HepG2 (cell line): ENCODE measurements around the gene GCNT3. TPM values are rescaled to one million over a fixed set of nuclear protein-coding genes. Genes with fewer than 3 reads are reported as not detected.

Experiments used
- CBFB ChIP-seq: sonication (generic); formaldehyde crosslinking; IDR thresholded peaks from 2 replicates; pipeline ENCODE4 v1.4.0; 2020; ENCODE audit warnings: missing genetic modification reagents
- KAT8 ChIP-seq: IDR thresholded peaks from 2 replicates; pipeline ENCODE4 v1.6.1; 2016; ENCODE audit warnings: missing genetic modification reagents, missing compliant biosample characterization
- MED1 ChIP-seq: sonication (generic); formaldehyde crosslinking; IDR thresholded peaks from 2 replicates; pipeline ENCODE4 v1.4.0; 2020; ENCODE audit warnings: missing genetic modification reagents
- NRL ChIP-seq: sonication (generic); formaldehyde crosslinking; IDR thresholded peaks from 2 replicates; pipeline ENCODE4 v1.5.0; 2020; ENCODE audit warnings: missing genetic modification reagents, mild to moderate bottlenecking, moderate library complexity, borderline replicate concordance
- TMF1 ChIP-seq: sonication (generic); formaldehyde crosslinking; IDR thresholded peaks from 2 replicates; pipeline ENCODE4 v1.8.1; 2022; ENCODE audit warnings: low read depth, missing genetic modification reagents
- ZMYM2 ChIP-seq: sonication (generic); formaldehyde crosslinking; IDR thresholded peaks from 2 replicates; pipeline ENCODE4 v1.8.0; 2022; ENCODE audit warnings: mild to moderate bottlenecking, missing genetic modification reagents
- ZNF124 ChIP-seq: sonication (generic); formaldehyde crosslinking; IDR thresholded peaks from 2 replicates; pipeline ENCODE4 v1.4.0; 2020; ENCODE audit warnings: missing genetic modification reagents
- polyA plus RNA-seq, 8 experiments: library from polyadenylated mRNA; depleted of rRNA in 3 of 8; stranded (reverse) in 7 of 8; unstranded in 1 of 8; fragments of >200 nt; fragmentation: Illumina TruSeq in 4 of 8; extraction: Trizol in 4 of 8; gene quantifications; 2 replicates each; pipeline versions ENCODE4 v1.2.1 to v1.2.3, GENCODE V29; 2011 to 2016; ENCODE audit warnings: low read depth in 4 of 8, missing spikeins in 1 of 8, mixed read lengths in 1 of 8; ENCODE audit not compliant: insufficient read depth in 1 of 8
- total RNA-seq, 5 experiments: library from RNA; depleted of rRNA; stranded (reverse); fragments of >200 nt; fragmentation: Illumina TruSeq; extraction: Trizol; gene quantifications; 2 replicates each; pipeline ENCODE4 v1.2.3, GENCODE V29; 2016; ENCODE audit warnings: low read depth in 1 of 5
- TF ChIP-seq, protein P1 (sequence below): sonication (generic); formaldehyde crosslinking; IDR thresholded peaks from 2 replicates; pipeline ENCODE4 v1.4.0; 2020; ENCODE audit warnings: mild to moderate bottlenecking, low read depth, missing genetic modification reagents
- TF ChIP-seq, protein P2 (sequence below): sonication (generic); formaldehyde crosslinking; IDR thresholded peaks from one replicate; pipeline ENCODE4 v1.5.1; 2020; ENCODE audit warnings: mild to moderate bottlenecking, missing genetic modification reagents; ENCODE audit errors: not compliant biosample characterization
- TF ChIP-seq, protein P3 (sequence below): sonication (generic); formaldehyde crosslinking; conservative IDR thresholded peaks from 2 replicates; pipeline ENCODE4 v1.4.0; 2020; ENCODE audit warnings: missing genetic modification reagents
- TF ChIP-seq, protein P4 (sequence below): sonication (generic); formaldehyde crosslinking; IDR thresholded peaks from 2 replicates; pipeline ENCODE4 v1.4.0; 2020; ENCODE audit warnings: mild to moderate bottlenecking, missing genetic modification reagents
- TF ChIP-seq, protein P5 (sequence below): sonication (generic); formaldehyde crosslinking; IDR thresholded peaks from 2 replicates; pipeline ENCODE4 v1.4.0; 2020; ENCODE audit warnings: mild to moderate bottlenecking, missing genetic modification reagents

GCNT3 gene
- total and polyA plus RNA-seq, 2 of the 13 experiments (the other 11 are each of a cell fraction or from before 2014, with no cell fraction given), result 6.8 to 9.8 TPM

DNA sequence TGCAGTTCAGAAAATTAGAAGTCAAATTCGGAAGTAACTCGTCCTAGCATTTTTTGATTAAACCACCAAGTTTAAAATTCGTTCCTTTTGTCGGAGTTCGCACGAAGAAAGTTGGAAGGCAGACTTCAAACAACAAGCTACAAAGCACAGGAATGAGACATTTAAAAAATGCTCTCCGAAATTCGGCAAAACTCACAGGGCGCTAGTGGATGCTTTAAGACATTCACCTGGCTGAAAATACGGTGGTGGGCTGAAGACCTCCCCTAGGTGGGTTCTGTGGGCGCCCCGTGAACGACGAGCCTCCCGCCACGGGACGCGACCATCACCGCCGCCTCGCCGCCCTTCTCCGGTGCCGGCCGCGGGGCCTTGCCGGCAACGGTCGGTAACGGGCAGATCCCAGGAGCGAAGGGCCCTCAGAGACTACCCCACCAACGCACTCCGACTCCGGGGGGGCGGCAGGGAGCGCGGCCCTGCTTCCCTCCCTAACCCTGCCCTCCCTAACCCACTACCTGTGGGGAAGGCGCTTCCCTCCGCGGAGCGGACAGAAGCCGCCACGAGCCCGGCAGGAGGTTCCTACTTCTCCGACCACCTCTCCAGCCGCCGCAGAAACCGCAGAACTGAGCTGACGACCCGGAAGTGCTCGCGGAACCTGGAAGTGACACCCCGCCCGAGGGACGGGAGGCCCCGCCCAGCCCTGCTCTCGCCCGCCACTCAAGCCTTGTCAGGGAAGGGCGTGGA is 45.5 kb downstream of the GCNT3 start, which contains the start of gene GTF2A2 (continued):
- peak; percentile 93 for TF ChIP-seq CBFB (CRISPR knock-in tag)
- TF ChIP-seq MED1, result peak; percentile 45; the same call in 1 of the 2 replicates
- no peak for TF ChIP-seq ZNF124
- TF ChIP-seq NRL (CRISPR knock-in tag), result peak; percentile 85
- no peak for TF ChIP-seq TMF1
- TF ChIP-seq, protein P1, sequence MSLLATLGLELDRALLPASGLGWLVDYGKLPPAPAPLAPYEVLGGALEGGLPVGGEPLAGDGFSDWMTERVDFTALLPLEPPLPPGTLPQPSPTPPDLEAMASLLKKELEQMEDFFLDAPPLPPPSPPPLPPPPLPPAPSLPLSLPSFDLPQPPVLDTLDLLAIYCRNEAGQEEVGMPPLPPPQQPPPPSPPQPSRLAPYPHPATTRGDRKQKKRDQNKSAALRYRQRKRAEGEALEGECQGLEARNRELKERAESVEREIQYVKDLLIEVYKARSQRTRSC (CRISPR knock-in tag), result no peak
- peak; percentile 89 for TF ChIP-seq KAT8 (CRISPR knock-in tag)
- TF ChIP-seq, protein P2, sequence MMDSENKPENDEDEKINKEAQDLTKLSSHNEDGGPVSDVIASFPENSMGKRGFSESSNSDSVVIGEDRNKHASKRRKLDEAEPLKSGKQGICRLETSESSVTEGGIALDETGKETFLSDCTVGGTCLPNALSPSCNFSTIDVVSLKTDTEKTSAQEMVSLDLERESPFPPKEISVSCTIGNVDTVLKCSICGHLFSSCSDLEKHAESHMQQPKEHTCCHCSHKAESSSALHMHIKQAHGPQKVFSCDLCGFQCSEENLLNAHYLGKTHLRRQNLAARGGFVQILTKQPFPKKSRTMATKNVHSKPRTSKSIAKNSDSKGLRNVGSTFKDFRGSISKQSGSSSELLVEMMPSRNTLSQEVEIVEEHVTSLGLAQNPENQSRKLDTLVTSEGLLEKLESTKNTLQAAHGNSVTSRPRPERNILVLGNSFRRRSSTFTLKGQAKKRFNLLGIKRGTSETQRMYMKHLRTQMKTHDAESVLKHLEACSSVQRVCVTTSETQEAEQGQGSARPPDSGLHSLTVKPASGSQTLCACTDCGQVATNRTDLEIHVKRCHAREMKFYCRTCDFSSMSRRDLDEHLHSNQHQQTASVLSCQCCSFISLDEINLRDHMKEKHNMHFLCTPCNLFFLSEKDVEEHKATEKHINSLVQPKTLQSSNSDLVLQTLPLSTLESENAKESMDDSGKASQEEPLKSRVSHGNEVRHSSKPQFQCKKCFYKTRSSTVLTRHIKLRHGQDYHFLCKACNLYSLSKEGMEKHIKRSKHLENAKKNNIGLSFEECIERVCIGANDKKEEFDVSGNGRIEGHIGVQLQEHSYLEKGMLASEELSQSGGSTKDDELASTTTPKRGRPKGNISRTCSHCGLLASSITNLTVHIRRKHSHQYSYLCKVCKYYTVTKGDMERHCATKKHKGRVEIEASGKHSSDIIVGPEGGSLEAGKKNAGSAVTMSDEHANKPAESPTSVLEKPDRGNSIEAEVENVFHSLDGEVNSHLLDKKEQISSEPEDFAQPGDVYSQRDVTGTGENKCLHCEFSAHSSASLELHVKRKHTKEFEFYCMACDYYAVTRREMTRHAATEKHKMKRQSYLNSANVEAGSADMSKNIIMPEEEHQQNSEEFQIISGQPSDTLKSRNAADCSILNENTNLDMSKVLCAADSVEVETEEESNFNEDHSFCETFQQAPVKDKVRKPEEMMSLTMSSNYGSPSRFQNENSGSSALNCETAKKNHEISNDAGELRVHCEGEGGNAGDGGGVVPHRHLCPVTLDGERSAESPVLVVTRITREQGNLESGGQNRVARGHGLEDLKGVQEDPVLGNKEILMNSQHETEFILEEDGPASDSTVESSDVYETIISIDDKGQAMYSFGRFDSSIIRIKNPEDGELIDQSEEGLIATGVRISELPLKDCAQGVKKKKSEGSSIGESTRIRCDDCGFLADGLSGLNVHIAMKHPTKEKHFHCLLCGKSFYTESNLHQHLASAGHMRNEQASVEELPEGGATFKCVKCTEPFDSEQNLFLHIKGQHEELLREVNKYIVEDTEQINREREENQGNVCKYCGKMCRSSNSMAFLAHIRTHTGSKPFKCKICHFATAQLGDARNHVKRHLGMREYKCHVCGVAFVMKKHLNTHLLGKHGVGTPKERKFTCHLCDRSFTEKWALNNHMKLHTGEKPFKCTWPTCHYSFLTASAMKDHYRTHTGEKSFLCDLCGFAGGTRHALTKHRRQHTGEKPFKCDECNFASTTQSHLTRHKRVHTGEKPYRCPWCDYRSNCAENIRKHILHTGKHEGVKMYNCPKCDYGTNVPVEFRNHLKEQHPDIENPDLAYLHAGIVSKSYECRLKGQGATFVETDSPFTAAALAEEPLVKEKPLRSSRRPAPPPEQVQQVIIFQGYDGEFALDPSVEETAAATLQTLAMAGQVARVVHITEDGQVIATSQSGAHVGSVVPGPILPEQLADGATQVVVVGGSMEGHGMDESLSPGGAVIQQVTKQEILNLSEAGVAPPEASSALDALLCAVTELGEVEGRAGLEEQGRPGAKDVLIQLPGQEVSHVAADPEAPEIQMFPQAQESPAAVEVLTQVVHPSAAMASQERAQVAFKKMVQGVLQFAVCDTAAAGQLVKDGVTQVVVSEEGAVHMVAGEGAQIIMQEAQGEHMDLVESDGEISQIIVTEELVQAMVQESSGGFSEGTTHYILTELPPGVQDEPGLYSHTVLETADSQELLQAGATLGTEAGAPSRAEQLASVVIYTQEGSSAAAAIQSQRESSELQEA (CRISPR knock-in tag), result peak; percentile 75
- TF ChIP-seq, protein P3, sequence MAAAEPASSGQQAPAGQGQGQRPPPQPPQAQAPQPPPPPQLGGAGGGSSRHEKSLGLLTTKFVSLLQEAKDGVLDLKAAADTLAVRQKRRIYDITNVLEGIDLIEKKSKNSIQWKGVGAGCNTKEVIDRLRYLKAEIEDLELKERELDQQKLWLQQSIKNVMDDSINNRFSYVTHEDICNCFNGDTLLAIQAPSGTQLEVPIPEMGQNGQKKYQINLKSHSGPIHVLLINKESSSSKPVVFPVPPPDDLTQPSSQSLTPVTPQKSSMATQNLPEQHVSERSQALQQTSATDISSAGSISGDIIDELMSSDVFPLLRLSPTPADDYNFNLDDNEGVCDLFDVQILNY, result no peak
- no peak for TF ChIP-seq ZMYM2 (CRISPR knock-in tag)
- TF ChIP-seq, protein P4, sequence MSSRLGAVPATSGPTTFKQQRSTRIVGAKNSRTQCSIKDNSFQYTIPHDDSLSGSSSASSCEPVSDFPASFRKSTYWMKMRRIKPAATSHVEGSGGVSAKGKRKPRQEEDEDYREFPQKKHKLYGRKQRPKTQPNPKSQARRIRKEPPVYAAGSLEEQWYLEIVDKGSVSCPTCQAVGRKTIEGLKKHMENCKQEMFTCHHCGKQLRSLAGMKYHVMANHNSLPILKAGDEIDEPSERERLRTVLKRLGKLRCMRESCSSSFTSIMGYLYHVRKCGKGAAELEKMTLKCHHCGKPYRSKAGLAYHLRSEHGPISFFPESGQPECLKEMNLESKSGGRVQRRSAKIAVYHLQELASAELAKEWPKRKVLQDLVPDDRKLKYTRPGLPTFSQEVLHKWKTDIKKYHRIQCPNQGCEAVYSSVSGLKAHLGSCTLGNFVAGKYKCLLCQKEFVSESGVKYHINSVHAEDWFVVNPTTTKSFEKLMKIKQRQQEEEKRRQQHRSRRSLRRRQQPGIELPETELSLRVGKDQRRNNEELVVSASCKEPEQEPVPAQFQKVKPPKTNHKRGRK (CRISPR knock-in tag), result no peak
- TF ChIP-seq, protein P5, sequence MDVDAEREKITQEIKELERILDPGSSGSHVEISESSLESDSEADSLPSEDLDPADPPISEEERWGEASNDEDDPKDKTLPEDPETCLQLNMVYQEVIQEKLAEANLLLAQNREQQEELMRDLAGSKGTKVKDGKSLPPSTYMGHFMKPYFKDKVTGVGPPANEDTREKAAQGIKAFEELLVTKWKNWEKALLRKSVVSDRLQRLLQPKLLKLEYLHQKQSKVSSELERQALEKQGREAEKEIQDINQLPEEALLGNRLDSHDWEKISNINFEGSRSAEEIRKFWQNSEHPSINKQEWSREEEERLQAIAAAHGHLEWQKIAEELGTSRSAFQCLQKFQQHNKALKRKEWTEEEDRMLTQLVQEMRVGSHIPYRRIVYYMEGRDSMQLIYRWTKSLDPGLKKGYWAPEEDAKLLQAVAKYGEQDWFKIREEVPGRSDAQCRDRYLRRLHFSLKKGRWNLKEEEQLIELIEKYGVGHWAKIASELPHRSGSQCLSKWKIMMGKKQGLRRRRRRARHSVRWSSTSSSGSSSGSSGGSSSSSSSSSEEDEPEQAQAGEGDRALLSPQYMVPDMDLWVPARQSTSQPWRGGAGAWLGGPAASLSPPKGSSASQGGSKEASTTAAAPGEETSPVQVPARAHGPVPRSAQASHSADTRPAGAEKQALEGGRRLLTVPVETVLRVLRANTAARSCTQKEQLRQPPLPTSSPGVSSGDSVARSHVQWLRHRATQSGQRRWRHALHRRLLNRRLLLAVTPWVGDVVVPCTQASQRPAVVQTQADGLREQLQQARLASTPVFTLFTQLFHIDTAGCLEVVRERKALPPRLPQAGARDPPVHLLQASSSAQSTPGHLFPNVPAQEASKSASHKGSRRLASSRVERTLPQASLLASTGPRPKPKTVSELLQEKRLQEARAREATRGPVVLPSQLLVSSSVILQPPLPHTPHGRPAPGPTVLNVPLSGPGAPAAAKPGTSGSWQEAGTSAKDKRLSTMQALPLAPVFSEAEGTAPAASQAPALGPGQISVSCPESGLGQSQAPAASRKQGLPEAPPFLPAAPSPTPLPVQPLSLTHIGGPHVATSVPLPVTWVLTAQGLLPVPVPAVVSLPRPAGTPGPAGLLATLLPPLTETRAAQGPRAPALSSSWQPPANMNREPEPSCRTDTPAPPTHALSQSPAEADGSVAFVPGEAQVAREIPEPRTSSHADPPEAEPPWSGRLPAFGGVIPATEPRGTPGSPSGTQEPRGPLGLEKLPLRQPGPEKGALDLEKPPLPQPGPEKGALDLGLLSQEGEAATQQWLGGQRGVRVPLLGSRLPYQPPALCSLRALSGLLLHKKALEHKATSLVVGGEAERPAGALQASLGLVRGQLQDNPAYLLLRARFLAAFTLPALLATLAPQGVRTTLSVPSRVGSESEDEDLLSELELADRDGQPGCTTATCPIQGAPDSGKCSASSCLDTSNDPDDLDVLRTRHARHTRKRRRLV (CRISPR knock-in tag), result peak; percentile 20; the same call in 1 of the 2 replicates
